ENCODE results near the gene TCEA2. TPM values are rescaled to one million over a fixed set of nuclear protein-coding genes. Genes with fewer than 3 reads are reported as not detected.

Gene TCEA2
- total and polyA plus RNA-seq, 2 of the 13 experiments (the other 11 are each of a cell fraction or from before 2014, with no cell fraction given), result 28.1 to 33.7 TPM

DNA sequence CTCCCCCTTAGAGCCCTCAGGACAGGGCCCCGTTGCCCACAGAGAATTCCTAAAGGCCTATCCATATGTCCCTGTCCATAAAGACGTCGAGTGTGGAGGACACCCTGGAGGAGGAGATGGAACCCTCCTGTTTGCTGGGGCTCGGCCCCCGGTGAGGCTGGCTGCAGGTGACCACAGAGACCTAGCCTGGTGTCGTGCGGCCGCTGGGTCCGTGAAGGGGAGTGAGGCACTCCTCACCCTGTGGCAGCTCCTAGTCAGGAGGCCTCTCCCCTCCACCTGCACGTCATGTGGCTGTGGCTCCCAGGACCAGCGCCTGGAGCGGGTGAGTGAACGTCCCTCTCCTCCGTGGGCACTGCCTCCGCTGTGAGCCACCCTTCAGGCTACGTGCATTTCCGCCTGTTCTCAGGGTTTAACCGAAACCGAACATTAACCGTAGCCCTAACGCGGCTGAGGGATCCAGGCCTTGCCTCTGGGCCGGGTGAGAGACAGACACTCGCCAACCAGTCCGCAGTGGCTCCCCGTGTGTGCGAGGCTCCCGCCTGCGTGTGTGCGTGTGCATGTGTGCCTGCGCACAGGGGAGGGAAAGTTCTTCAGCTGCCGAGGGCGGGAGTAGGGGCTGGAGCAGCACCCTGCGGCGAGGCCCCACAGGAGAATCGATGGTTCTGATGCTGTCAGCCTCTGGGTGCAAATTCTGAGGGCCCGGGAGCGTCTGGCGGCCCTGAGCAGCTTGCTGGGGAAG lies 5.9 kb upstream of the TCEA2 start (continued):
- TF ChIP-seq MLLT10 (CRISPR knock-in tag; IDR thresholded peaks at IDR 0.05) (no peak), MATR3 (CRISPR knock-in tag; IDR thresholded peaks at IDR 0.05) (no peak), STAG1 (CRISPR knock-in tag; IDR thresholded peaks at IDR 0.05) (no peak), HNF4G (IDR thresholded peaks at IDR 0.05; ENCODE audit: borderline replicate concordance, low read depth, low read length) (no peak), HNF4G (CRISPR knock-in tag; IDR thresholded peaks at IDR 0.05; ENCODE audit: borderline replicate concordance, low read depth) (peak; percentile 48; the same call in 1 of the 2 replicates), RAD21 (CRISPR knock-in tag; IDR thresholded peaks at IDR 0.05) (no peak), ZNF552 (CRISPR knock-in tag; IDR thresholded peaks at IDR 0.05; ENCODE audit: borderline replicate concordance) (no peak), ZNF24 (IDR thresholded peaks at IDR 0.05) (no peak), ZNF234 (CRISPR knock-in tag; conservative IDR thresholded peaks at IDR 0.05) (no peak), U2AF2 (IDR thresholded peaks at IDR 0.05; ENCODE audit: low read depth, low read length) (no peak), FLYWCH1 (CRISPR knock-in tag; IDR thresholded peaks at IDR 0.05) (peak; percentile 33; the same call in 1 of the 2 replicates), BHLHE40 (IDR thresholded peaks at IDR 0.05; ENCODE audit: low read length) (no peak; the same call in 1 of the 2 replicates), SOX6 (IDR thresholded peaks at IDR 0.05) (no peak), SOX6 (CRISPR knock-in tag; IDR thresholded peaks at IDR 0.05) (no peak), SNRNP70 (IDR thresholded peaks at IDR 0.05; ENCODE audit: low read depth, low read length) (no peak), RAD51 (IDR thresholded peaks at IDR 0.05; ENCODE audit: borderline replicate concordance) (no peak), ASH2L (IDR thresholded peaks at IDR 0.05; ENCODE audit: insufficient read length, low read depth, low read length) (no peak), HNRNPL (IDR thresholded peaks at IDR 0.05; ENCODE audit: low read depth, low read length) (peak; percentile 14; the same call in 1 of the 2 replicates), IRF2 (CRISPR knock-in tag; IDR thresholded peaks at IDR 0.05) (no peak), KLF11 (CRISPR knock-in tag; IDR thresholded peaks at IDR 0.05) (no peak; the same call in 1 of the 2 replicates)
- TF ChIP-seq, protein P1, sequence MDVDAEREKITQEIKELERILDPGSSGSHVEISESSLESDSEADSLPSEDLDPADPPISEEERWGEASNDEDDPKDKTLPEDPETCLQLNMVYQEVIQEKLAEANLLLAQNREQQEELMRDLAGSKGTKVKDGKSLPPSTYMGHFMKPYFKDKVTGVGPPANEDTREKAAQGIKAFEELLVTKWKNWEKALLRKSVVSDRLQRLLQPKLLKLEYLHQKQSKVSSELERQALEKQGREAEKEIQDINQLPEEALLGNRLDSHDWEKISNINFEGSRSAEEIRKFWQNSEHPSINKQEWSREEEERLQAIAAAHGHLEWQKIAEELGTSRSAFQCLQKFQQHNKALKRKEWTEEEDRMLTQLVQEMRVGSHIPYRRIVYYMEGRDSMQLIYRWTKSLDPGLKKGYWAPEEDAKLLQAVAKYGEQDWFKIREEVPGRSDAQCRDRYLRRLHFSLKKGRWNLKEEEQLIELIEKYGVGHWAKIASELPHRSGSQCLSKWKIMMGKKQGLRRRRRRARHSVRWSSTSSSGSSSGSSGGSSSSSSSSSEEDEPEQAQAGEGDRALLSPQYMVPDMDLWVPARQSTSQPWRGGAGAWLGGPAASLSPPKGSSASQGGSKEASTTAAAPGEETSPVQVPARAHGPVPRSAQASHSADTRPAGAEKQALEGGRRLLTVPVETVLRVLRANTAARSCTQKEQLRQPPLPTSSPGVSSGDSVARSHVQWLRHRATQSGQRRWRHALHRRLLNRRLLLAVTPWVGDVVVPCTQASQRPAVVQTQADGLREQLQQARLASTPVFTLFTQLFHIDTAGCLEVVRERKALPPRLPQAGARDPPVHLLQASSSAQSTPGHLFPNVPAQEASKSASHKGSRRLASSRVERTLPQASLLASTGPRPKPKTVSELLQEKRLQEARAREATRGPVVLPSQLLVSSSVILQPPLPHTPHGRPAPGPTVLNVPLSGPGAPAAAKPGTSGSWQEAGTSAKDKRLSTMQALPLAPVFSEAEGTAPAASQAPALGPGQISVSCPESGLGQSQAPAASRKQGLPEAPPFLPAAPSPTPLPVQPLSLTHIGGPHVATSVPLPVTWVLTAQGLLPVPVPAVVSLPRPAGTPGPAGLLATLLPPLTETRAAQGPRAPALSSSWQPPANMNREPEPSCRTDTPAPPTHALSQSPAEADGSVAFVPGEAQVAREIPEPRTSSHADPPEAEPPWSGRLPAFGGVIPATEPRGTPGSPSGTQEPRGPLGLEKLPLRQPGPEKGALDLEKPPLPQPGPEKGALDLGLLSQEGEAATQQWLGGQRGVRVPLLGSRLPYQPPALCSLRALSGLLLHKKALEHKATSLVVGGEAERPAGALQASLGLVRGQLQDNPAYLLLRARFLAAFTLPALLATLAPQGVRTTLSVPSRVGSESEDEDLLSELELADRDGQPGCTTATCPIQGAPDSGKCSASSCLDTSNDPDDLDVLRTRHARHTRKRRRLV (CRISPR knock-in tag; IDR thresholded peaks at IDR 0.05), result peak; percentile 70; the same call in 1 of the 2 replicates
- TF ChIP-seq, protein P2, sequence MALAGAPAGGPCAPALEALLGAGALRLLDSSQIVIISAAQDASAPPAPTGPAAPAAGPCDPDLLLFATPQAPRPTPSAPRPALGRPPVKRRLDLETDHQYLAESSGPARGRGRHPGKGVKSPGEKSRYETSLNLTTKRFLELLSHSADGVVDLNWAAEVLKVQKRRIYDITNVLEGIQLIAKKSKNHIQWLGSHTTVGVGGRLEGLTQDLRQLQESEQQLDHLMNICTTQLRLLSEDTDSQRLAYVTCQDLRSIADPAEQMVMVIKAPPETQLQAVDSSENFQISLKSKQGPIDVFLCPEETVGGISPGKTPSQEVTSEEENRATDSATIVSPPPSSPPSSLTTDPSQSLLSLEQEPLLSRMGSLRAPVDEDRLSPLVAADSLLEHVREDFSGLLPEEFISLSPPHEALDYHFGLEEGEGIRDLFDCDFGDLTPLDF (CRISPR knock-in tag; IDR thresholded peaks at IDR 0.05), result no peak
- TF ChIP-seq, protein P3, sequence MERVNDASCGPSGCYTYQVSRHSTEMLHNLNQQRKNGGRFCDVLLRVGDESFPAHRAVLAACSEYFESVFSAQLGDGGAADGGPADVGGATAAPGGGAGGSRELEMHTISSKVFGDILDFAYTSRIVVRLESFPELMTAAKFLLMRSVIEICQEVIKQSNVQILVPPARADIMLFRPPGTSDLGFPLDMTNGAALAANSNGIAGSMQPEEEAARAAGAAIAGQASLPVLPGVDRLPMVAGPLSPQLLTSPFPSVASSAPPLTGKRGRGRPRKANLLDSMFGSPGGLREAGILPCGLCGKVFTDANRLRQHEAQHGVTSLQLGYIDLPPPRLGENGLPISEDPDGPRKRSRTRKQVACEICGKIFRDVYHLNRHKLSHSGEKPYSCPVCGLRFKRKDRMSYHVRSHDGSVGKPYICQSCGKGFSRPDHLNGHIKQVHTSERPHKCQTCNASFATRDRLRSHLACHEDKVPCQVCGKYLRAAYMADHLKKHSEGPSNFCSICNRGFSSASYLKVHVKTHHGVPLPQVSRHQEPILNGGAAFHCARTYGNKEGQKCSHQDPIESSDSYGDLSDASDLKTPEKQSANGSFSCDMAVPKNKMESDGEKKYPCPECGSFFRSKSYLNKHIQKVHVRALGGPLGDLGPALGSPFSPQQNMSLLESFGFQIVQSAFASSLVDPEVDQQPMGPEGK (CRISPR knock-in tag; IDR thresholded peaks at IDR 0.05), result no peak
- TF ChIP-seq, protein P4, sequence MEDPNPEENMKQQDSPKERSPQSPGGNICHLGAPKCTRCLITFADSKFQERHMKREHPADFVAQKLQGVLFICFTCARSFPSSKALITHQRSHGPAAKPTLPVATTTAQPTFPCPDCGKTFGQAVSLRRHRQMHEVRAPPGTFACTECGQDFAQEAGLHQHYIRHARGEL (CRISPR knock-in tag; IDR thresholded peaks at IDR 0.05), result peak; percentile 95
